Neutrophil (primary cell): ENCODE results near the gene CMTM8.

Experiments
- H3K27ac ChIP-seq: fragments of 200-600 bp; sonication (generic); 2 replicates; pipeline ENCODE4 v1.5.1; 2016; ENCODE audit warnings: mild to moderate bottlenecking, moderate library complexity
- H3K27me3 ChIP-seq: fragments of 200-600 bp; sonication (generic); 2 replicates; pipeline ENCODE4 v1.6.0; 2016; ENCODE audit warnings: mild to moderate bottlenecking
- H3K36me3 ChIP-seq: fragments of 200-600 bp; sonication (generic); 2 replicates; pipeline ENCODE4 v1.5.1; 2017
- H3K4me1 ChIP-seq, 2 experiments: fragments of 200-600 bp in 1 of 2; sonication (generic) in 1 of 2; 1 replicate in 1 of 2; 2 replicates in 1 of 2; pipeline versions ENCODE4 v1.5.1 to v1.6.1; 2013 to 2016; ENCODE audit warnings: low read depth in 1 of 2, low read length in 1 of 2, mild to moderate bottlenecking in 1 of 2, moderate library complexity in 1 of 2; ENCODE audit not compliant: control insufficient read depth in 1 of 2, insufficient read depth in 1 of 2
- H3K4me3 ChIP-seq, 2 experiments: fragments of 200-600 bp in 1 of 2; sonication (generic) in 1 of 2; 1 replicate in 1 of 2; 2 replicates in 1 of 2; pipeline ENCODE4 v1.5.1; 2013 to 2016; ENCODE audit warnings: low read depth in 1 of 2, low read length in 1 of 2, mild to moderate bottlenecking in 1 of 2, moderate library complexity in 1 of 2
- H3K9me3 ChIP-seq: fragments of 200-600 bp; sonication (generic); 2 replicates; pipeline ENCODE4 v1.5.1; 2016
- CTCF ChIP-seq: fragments of 200-600 bp; sonication (generic); IDR thresholded peaks from 2 replicates; pipeline ENCODE4 v1.5.1; 2016; ENCODE audit warnings: antibody characterized with exemption

The CMTM8 gene

GRCh38 chr3:32360493-32360827 lies 122.0 kb downstream of the CMTM8 start:
- Histone ChIP-seq H3K9me3 (no peaks in the 10 kb centered on the region), H3K4me1 (no peaks in the 10 kb centered on the region), H3K36me3 (no peaks in the 10 kb centered on the region), H3K27me3 (no peaks in the 10 kb centered on the region), H3K4me3 (no peak overlapping the region), H3K27ac (no peak overlapping the region)
- TF ChIP-seq CTCF: no peak

GRCh38 chr3:32366638-32367397 lies 128.3 kb downstream of the CMTM8 start:
- TF ChIP-seq CTCF: no peak
- H3K4me1 ChIP-seq: no peaks in the 10 kb centered on the region
- no peak overlapping the region for H3K4me3 ChIP-seq
- H3K27me3 ChIP-seq: no peaks in the 10 kb centered on the region
- no peak overlapping the region for H3K27ac ChIP-seq
- no peaks in the 10 kb centered on the region for H3K9me3 ChIP-seq
- H3K36me3 ChIP-seq: no peaks in the 10 kb centered on the region

GRCh38 chr3:32367442-32367841 lies 129.0 kb downstream of the CMTM8 start:
- H3K27ac ChIP-seq: no peak overlapping the region
- TF ChIP-seq CTCF: no peak
- no peaks in the 10 kb centered on the region for H3K27me3 ChIP-seq
- H3K4me1 ChIP-seq: no peaks in the 10 kb centered on the region
- H3K9me3 ChIP-seq: no peaks in the 10 kb centered on the region
- H3K36me3 ChIP-seq: no peaks in the 10 kb centered on the region
- no peak overlapping the region for H3K4me3 ChIP-seq

- H3K27ac ChIP-seq: no peak overlapping the region
- no peaks in the 10 kb centered on the region for H3K9me3 ChIP-seq
- no peak for TF ChIP-seq CTCF
- H3K36me3 ChIP-seq: no peaks in the 10 kb centered on the region
- H3K4me3 ChIP-seq: no peak overlapping the region
- no peaks in the 10 kb centered on the region for H3K27me3 ChIP-seq
- peaks cover 0 to 6% of the 10 kb centered on the region in 2 experiments for H3K4me1 ChIP-seq
Observed at GRCh38 chr3:32371461-32372212, 133.2 kb downstream of the CMTM8 start.

- H3K9me3 ChIP-seq: no peaks in the 10 kb centered on the region
- no peaks in the 10 kb centered on the region for H3K36me3 ChIP-seq
- H3K27ac ChIP-seq: no peak overlapping the region
- no peak overlapping the region for H3K4me3 ChIP-seq
- no peaks in the 10 kb centered on the region for H3K27me3 ChIP-seq
- H3K4me1 ChIP-seq: peaks cover 0 to 6% of the 10 kb centered on the region in 2 experiments
- no peak for TF ChIP-seq CTCF
Observed at GRCh38 chr3:32372213-32372490, 133.7 kb downstream of the CMTM8 start.
